Measurements from ENCODE around the gene BCL7A. TPM values are rescaled to one million over a fixed set of nuclear protein-coding genes. Genes with fewer than 3 reads are reported as not detected.

BCL7A gene
- total and polyA plus RNA-seq, 2 of the 8 experiments (the other 6 are each of a cell fraction or from before 2014, with no cell fraction given): 11.9 to 12.7 TPM

DNA sequence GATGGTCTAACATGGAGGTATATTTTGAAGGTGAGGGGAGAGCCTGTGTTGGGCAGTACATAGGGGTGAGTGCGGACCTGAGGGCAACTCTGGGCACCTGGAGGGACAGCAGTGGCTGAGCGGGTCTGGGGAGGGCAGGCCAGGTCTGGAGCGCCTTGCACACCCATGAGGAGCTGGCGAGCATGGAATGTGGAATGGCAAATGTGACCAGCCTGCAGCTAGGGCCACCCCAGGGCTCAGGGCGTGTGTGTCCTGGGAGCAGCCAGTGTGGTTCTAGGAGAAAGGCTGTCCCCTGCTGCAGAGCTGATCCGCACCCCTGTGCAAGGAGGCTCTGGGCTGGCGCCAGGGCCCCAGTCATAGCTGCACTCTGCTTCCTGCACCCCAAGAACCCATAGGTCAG, 24.5 kb downstream of the BCL7A start:
- H3K9me3 ChIP-seq (ENCODE audit: insufficient read depth in 2 of 2, low read depth in 1 of 2, low read length in 1 of 2): peaks cover 8 to 16% of the 10 kb centered on the region in 2 experiments; a peak in 3 of 4 replicates
- no peak overlapping the region for H2AK5ac ChIP-seq (ENCODE audit: low read depth, low read length)
- H3K9ac ChIP-seq (replicated peaks in 1 of 4; ENCODE audit: extremely low read depth in 1 of 4, low read depth in 3 of 4, low read length in 3 of 4): no peak overlapping the region
- no peak overlapping the region for H3K4me3 ChIP-seq (ENCODE audit: extremely low read depth in 1 of 4, insufficient read depth in 2 of 4, low read depth in 3 of 4, low read length in 4 of 4)
- peaks cover 6 to 29% (median 16%) of the 10 kb centered on the region in 4 experiments for H3K36me3 ChIP-seq (ENCODE audit: control insufficient read depth in 2 of 4, insufficient read depth in 4 of 4, low read length in 3 of 4)
- no peaks in the 10 kb centered on the region for H3K27me3 ChIP-seq (replicated peaks in 1 of 4; ENCODE audit: control insufficient read depth in 3 of 4, extremely low read depth in 1 of 4, insufficient read depth in 3 of 4, low read length in 3 of 4)
- 89% methylated on average over 7 of the region's 7 CpGs; no CpG with 5 or more reads in 1 of the 2 experiments for WGBS, 2 experiments (ENCODE audit: extremely low coverage in 1 of 2, insufficient coverage in 1 of 2, insufficient read length in 1 of 2, insufficient replicate concordance in 2 of 2, low coverage in 1 of 2, low lambda C conversion rate in 2 of 2, missing lambda C conversion rate in 1 of 2)
- H2BK15ac ChIP-seq (ENCODE audit: low read length): no peak overlapping the region
- peaks cover 0 to 5% of the 10 kb centered on the region in 2 experiments for H4K20me1 ChIP-seq (replicated peaks in 1 of 2; ENCODE audit: control insufficient read depth in 1 of 2, insufficient read depth in 2 of 2, low read length in 2 of 2)
- no peaks in the 10 kb centered on the region for H3K4me1 ChIP-seq (replicated peaks in 1 of 4; ENCODE audit: control insufficient read depth in 3 of 4, insufficient read depth in 4 of 4, low read length in 3 of 4)
- H3K27ac ChIP-seq (ENCODE audit: low read depth, low read length): no peak overlapping the region
- H3K14ac ChIP-seq (ENCODE audit: insufficient read length): no peak overlapping the region
- FAIRE-seq (no peak), DNase-seq (ENCODE audit: low read depth in 1 of 2, low spot score in 2 of 2) (no peak)
- H4K5ac ChIP-seq (ENCODE audit: insufficient read length, low read depth, low read length): no peak overlapping the region
- H2BK120ac ChIP-seq (replicated peaks; ENCODE audit: low read depth, low read length): no peak overlapping the region
- H2AFZ ChIP-seq (ENCODE audit: low read length): no peak overlapping the region
- CTCF ChIA-PET (ENCODE audit: partially characterized antibody): interaction anchor here (0.9 to 1.4 kb wide), 5 partner anchors 8 to 77 kb away, joined by 3 to 4 read pairs (median 3); no protein-coding TSS in a partner anchor
- no peaks in the 10 kb centered on the region for H3K23me2 ChIP-seq (ENCODE audit: low read depth, low read length)
- H3K23ac ChIP-seq (ENCODE audit: insufficient read length): no peak overlapping the region
- H2BK5ac ChIP-seq (ENCODE audit: low read depth, low read length): no peak overlapping the region
- H3K79me1 ChIP-seq (ENCODE audit: low read depth, low read length): no peaks in the 10 kb centered on the region
- H3K4ac ChIP-seq (replicated peaks; ENCODE audit: insufficient read length, low read depth, low read length): no peak overlapping the region
- H3K18ac ChIP-seq (ENCODE audit: extremely low read depth, low read length): no peak overlapping the region
- no peak overlapping the region for H3K4me2 ChIP-seq (ENCODE audit: insufficient read depth in 1 of 2, low read depth in 2 of 2, low read length in 2 of 2)
- no peak overlapping the region for H4K91ac ChIP-seq (replicated peaks; ENCODE audit: insufficient read length, low read length)
- no peak overlapping the region for H2BK20ac ChIP-seq (ENCODE audit: low read length)
- H3K56ac ChIP-seq (replicated peaks; ENCODE audit: insufficient read length, low read depth, low read length): peak overlapping the region; percentile 46
- H4K8ac ChIP-seq (ENCODE audit: extremely low read depth, insufficient read depth, low read length): no peak overlapping the region
- no peaks in the 10 kb centered on the region for H3K79me2 ChIP-seq (ENCODE audit: control insufficient read depth in 1 of 2, insufficient read depth in 2 of 2, low read length in 2 of 2)
- H2BK12ac ChIP-seq (ENCODE audit: low read depth, low read length): no peak overlapping the region
- POLR2A ChIA-PET (ENCODE audit: partially characterized antibody): interaction anchor here (0.7 kb wide), 1 partner anchor 45 kb away, joined by 3 read pairs; no protein-coding TSS in a partner anchor
- TF ChIP-seq BCL11A (IDR thresholded peaks at IDR 0.05; ENCODE audit: low read depth in 2 of 2, low read length in 2 of 2) (no peak), SP1 (IDR thresholded peaks at IDR 0.05; ENCODE audit: low read depth, low read length) (no peak), CREB1 (IDR thresholded peaks at IDR 0.05) (no peak), CBX5 (IDR thresholded peaks at IDR 0.05; ENCODE audit: low read depth, low read length) (no peak), EGR1 (IDR thresholded peaks at IDR 0.05; ENCODE audit: borderline replicate concordance, low read depth, low read length) (no peak), SUZ12 (IDR thresholded peaks at IDR 0.05; ENCODE audit: low read length) (no peak)
